GM10266 (cell line): ENCODE results near the gene NRG2.

ENCODE experiments used
- DNase-seq: peaks from one replicate; pipeline ENCODE4 v3.0.0; 2012; ENCODE audit errors: extremely low spot score
- CTCF ChIP-seq: IDR thresholded peaks from 2 replicates; pipeline ENCODE4 v1.5.1; 2012; ENCODE audit warnings: mild to moderate bottlenecking, low read depth; ENCODE audit not compliant: control insufficient read depth, insufficient read depth; ENCODE audit errors: missing control alignments

The NRG2 gene

GRCh38 chr5:139967353-139967752 is 75.7 kb downstream of the NRG2 start:
- DNase-seq: no peak
- no peak for TF ChIP-seq CTCF

DNA sequence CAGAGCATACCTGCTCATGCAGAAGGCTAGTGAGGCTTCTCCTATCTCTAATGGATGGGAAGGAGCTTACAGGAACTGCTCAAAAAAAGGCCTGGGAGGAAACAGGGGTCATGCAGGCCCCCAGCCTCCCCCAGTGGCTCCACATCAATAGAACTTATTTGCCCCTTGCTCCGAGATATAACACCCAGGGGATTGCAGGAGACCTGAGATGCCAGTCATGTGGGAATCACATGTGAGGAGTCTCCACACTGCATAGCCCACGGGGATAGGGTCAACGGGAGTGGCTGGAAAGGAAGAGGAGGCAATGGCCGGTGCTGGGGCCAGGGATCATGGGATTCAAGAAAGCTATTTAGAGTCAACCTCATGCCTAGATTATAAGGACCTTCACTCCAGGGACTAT is 76.2 kb downstream of the NRG2 start:
- DNase-seq: no peak
- TF ChIP-seq CTCF: no peak

DNA sequence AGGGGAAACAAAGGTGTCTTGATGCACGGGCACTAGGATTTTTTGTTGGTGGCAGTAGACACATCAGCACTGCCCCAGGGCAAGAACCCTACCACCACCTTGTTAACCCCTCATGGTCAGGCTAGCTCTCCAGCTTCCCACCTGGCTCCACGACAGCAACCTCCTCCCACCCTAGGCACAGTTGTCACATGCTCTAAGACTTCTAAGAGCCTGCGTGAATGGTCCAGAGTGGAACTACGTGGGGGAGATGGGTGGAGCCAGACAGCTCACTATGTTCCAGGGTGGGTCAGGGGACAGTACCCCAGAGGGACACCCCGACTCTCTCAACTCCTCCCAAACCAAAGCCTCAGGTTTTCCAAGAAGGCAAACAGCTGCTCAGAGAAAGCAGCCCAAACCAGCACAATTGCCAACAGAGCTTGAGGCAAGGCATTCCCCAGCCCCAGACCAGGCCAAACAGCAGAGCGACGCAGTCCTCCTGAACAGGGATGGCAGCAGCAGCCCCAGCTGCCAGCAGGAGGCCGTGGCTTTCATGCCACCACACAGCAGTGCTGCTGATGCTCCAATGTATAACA is 78.0 kb downstream of the NRG2 start:
- DNase-seq: no peak
- TF ChIP-seq CTCF: no peak

GRCh38 chr5:139964266-139964993 is 78.7 kb downstream of the NRG2 start:
- TF ChIP-seq CTCF: no peak
- no peak for DNase-seq

DNA sequence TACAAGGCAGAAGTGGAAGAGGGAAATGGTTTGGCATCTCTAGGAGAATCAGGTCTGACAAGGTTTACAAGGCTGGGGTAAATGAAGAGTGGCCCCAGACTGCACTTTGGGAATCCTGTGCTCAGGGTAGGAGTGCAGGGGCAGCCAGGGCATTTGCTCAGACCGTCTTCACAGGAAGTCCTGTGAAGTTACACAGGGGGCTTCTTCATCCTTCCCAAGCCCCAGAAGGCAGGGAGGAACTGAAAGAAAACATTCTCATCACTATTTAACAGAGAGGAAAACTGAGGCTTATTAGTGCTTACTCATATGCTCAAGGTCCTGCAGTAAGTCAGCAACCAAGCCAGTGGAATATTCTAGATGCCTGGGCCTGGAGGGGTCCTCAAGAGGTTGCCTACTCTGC is 80.7 kb downstream of the NRG2 start:
- DNase-seq: no peak
- no peak for TF ChIP-seq CTCF

DNA sequence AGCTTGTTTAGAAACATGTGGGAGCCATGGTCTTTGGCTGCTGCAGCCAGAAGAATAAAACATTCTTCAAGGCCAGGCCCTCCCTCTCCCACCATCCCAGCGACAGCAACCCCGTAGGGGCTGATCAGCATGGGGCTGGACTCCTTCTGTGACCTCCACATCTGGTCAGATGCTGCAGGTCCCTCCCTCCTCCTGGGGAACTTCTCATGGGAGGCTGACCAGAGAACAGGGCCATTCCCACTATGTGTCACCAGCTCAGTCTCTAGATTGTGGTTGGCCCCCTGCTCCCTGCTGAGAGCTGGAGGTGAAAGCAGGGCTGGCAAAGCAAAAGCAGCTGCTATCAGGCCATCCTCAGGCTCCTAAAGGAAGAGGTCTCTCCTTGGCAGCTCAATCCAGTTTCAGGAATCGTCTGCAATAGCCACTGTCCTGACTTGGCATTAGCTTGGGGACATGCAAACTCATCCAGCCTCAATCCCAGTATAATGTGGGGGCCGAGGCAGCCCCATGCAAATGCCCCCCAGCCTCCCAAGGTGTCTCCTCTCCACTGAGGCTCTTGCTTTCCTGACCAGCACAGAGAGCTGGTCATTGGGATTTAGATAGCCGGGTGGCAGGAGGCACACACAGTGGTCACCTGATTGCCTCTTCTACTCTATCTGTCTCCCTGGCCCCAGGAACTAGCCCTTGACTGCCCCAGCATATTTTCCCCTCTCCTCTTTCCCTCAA is 81.5 kb downstream of the NRG2 start:
- peak; percentile 33 for DNase-seq
- no peak for TF ChIP-seq CTCF
